Stimulated activated CD4-positive, alpha-beta T cell treated with anti-CD3 and anti-CD28 coated beads, Interleukin-15, amount 100 ng/mL, for 48 hours (primary cell): ENCODE data around the gene EIF2D.
A peak's percentile ranks its signal among the peaks of the same experiment; 100 is the strongest.

Source experiments
- DNase-seq, 2 donors: peaks; one replicate each; pipeline ENCODE4 v3.0.0-alpha.2; 2020; ENCODE audit warnings: low read depth in 2 of 2

The EIF2D gene

GRCh38 chr1:206550446-206550845, 61.8 kb downstream of the EIF2D start:
- no peak for DNase-seq

- no peak for DNase-seq
These were observed 65.2 kb downstream of the EIF2D start for GRCh38 chr1:206547104-206547503.

- DNase-seq: no peak
These were observed 66.9 kb downstream of the EIF2D start for GRCh38 chr1:206545351-206545750.

- peak; percentile 67 to 80 for DNase-seq
These were observed 67.6 kb downstream of the EIF2D start for GRCh38 chr1:206544562-206545257.
